Gastroesophageal sphincter (tissue), 4 donors: Measurements from ENCODE around the gene SLC25A13. TPM values are rescaled to one million over a fixed set of nuclear protein-coding genes. Genes with fewer than 3 reads are reported as not detected.

ENCODE experiments used
- ATAC-seq: fragments of 150-250 bp; one replicate; pipeline ENCODE4 v1.9.1; 2016; ENCODE audit warnings: mild to moderate bottlenecking, moderate library complexity
- H3K27ac ChIP-seq, 4 donors: fragments of 200-600 bp; sonication (generic) in 3 of 4; 1 replicate in 3 of 4; 2 replicates in 1 of 4; pipeline ENCODE4 v1.5.1; 2016 to 2019
- H3K27me3 ChIP-seq: fragments of 200-600 bp; sonication (generic); one replicate; pipeline ENCODE4 v1.5.1; 2019
- H3K36me3 ChIP-seq, 2 donors: fragments of 200-600 bp; sonication (generic); one replicate each; pipeline ENCODE4 v1.5.1; 2019; ENCODE audit warnings: control low read depth in 1 of 2
- H3K4me1 ChIP-seq, 3 donors: fragments of 200-600 bp; sonication (generic); 1 replicate in 2 of 3; 2 replicates in 1 of 3; pipeline ENCODE4 v1.5.1; 2016 to 2019; ENCODE audit warnings: control low read depth in 2 of 3
- H3K4me3 ChIP-seq, 2 donors: fragments of 200-600 bp; sonication (generic); one replicate each; pipeline ENCODE4 v1.5.1; 2019; ENCODE audit warnings: mild to moderate bottlenecking in 1 of 2, moderate library complexity in 1 of 2
- H3K9me3 ChIP-seq, 3 donors: fragments of 200-600 bp; sonication (generic); one replicate each; pipeline ENCODE4 v1.5.1; 2017 to 2019; ENCODE audit warnings: control low read depth in 2 of 3
- EP300 ChIP-seq: sonication (generic); formaldehyde crosslinking; IDR thresholded peaks from one replicate; pipeline ENCODE4 v1.6.1; 2017; ENCODE audit warnings: antibody characterized with exemption, mild to moderate bottlenecking
- POLR2A ChIP-seq, 2 donors: fragments of 450-650 bp; IDR thresholded peaks; one replicate each; pipeline ENCODE4 v1.6.1; 2017; ENCODE audit warnings: antibody characterized with exemption in 2 of 2, mild to moderate bottlenecking in 2 of 2, moderate library complexity in 1 of 2
- POLR2AphosphoS5 ChIP-seq: sonication (generic); formaldehyde crosslinking; IDR thresholded peaks from one replicate; pipeline ENCODE4 v1.6.1; 2017; ENCODE audit warnings: antibody characterized with exemption
- WGBS, 2 donors: methylation state at CpG; one replicate each; pipeline ENCODE4 v1.1.5; 2018; ENCODE audit warnings: low coverage in 1 of 2; 5-methylcytosine and 5-hydroxymethylcytosine counted together
- total RNA-seq, 4 donors: library from RNA; depleted of rRNA; stranded (reverse); fragments of >200 nt; gene quantifications; one replicate each; pipeline ENCODE4 v1.1.0, GENCODE V29; 2016
- TF ChIP-seq, protein P1 (sequence below), 4 experiments: fragments of 200-600 bp in 2 of 4; fragments of 450-650 bp in 2 of 4; sonication (generic) in 1 of 4; IDR thresholded peaks; one replicate each; pipeline ENCODE4 v1.5.1; 2017 to 2019; ENCODE audit warnings: antibody characterized with exemption in 4 of 4, mild to moderate bottlenecking in 2 of 4, moderate library complexity in 2 of 4

The SLC25A13 gene
- total RNA-seq, 4 donors from 2014 or later = 19.0 to 42.0 (median 28.0) TPM

DNA sequence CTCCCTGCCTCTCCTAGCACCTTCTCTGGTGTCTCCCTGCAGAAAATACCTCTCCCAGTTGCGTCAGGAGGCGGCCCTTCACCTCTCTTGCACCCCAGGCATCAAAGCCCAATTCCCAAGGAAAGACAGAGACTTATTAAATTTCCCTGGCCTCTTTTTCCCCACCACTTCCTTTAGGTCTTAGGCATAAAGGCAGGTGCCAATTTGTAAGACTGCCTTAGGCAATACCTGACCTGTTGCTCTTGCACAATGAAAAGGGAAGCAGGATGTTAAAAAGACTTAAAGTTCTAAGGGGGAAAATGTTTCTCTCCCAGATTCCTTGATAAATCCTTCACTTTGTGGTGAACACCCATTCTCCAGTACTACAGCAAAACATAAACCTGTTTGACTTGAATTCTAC, 186.7 kb downstream of the SLC25A13 start:
- H3K27me3 ChIP-seq = no peaks in the 10 kb centered on the region
- WGBS, 2 donors = 87 to 100% methylated on average over 1 to 2 of the region's 2 CpGs

DNA sequence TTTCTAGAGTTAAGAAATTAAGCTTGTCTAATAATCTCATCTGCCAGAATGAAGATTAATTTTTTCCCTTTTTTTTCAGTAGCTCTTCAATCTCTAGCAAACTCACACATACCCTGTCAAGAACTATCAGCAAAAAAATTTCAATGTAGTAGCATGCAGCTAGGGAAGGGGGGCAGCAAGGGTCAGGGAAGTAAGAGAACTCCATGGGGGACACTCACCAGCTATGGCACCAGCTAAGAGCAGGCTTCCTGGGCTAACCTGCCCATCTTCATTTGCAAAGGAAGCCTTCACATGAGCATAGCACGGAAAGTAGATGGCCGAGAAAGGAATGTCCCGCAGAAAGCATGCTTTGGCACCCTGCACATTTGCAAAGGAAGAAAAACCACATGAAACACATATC, 190.4 kb downstream of the SLC25A13 start:
- no peaks in the 10 kb centered on the region for H3K9me3 ChIP-seq
- no peak overlapping the region for H3K4me3 ChIP-seq
- H3K4me1 ChIP-seq = no peaks in the 10 kb centered on the region
- H3K27me3 ChIP-seq = no peaks in the 10 kb centered on the region
- TF ChIP-seq POLR2A (IDR thresholded peaks at IDR 0.05) (no peak), POLR2AphosphoS5 (no peak), EP300 (no peak)
- TF ChIP-seq, protein P1, sequence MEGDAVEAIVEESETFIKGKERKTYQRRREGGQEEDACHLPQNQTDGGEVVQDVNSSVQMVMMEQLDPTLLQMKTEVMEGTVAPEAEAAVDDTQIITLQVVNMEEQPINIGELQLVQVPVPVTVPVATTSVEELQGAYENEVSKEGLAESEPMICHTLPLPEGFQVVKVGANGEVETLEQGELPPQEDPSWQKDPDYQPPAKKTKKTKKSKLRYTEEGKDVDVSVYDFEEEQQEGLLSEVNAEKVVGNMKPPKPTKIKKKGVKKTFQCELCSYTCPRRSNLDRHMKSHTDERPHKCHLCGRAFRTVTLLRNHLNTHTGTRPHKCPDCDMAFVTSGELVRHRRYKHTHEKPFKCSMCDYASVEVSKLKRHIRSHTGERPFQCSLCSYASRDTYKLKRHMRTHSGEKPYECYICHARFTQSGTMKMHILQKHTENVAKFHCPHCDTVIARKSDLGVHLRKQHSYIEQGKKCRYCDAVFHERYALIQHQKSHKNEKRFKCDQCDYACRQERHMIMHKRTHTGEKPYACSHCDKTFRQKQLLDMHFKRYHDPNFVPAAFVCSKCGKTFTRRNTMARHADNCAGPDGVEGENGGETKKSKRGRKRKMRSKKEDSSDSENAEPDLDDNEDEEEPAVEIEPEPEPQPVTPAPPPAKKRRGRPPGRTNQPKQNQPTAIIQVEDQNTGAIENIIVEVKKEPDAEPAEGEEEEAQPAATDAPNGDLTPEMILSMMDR (IDR thresholded peaks at IDR 0.05) = no peak
- ATAC-seq = no peak
- no peak overlapping the region for H3K27ac ChIP-seq
- 100% methylated on average over 1 of the region's 3 CpGs; no CpG with 5 or more reads in 1 of the 2 donors for WGBS, 2 donors
- H3K36me3 ChIP-seq = peaks cover 0 to 74% of the 10 kb centered on the region in 2 donors

More for the DNA sequence above, 186.7 kb downstream of the SLC25A13 start:
- Histone ChIP-seq H3K9me3 (no peaks in the 10 kb centered on the region), H3K27ac (no peak overlapping the region), H3K4me1 (no peaks in the 10 kb centered on the region), H3K36me3 (peaks cover 0 to 55% of the 10 kb centered on the region in 2 donors), H3K4me3 (no peak overlapping the region)
- TF ChIP-seq EP300 = no peak
- no peak for TF ChIP-seq POLR2AphosphoS5
- TF ChIP-seq POLR2A (IDR thresholded peaks at IDR 0.05) = no peak
- TF ChIP-seq, protein P1 (IDR thresholded peaks at IDR 0.05) = no peak
- no peak for ATAC-seq

DNA sequence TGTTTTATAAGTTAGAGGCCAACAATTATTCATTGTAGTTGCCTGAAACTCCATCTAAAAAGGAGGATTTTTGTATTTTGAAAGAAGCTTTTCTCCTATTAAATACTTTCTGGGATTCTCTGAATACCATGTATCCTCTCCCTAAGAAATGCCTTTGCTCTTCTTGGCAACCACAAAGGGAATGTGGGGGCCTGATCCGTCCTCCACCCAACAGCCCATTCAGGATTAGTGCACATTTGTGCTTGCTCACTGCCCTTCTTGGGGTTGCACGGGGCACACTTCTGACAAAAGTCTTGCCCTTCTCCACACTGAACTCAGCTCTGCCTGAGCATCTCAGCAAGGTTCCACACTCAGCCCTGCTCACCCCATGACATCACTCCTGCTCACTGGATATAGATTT, 194.2 kb downstream of the SLC25A13 start:
- no peak overlapping the region for H3K4me3 ChIP-seq
- no peaks in the 10 kb centered on the region for H3K27me3 ChIP-seq
- H3K9me3 ChIP-seq = no peaks in the 10 kb centered on the region
- no peak overlapping the region for H3K27ac ChIP-seq
- H3K36me3 ChIP-seq = peaks cover 0 to 55% of the 10 kb centered on the region in 2 donors
- ATAC-seq = no peak
- TF ChIP-seq, protein P1 (IDR thresholded peaks at IDR 0.05) = no peak
- TF ChIP-seq EP300 (no peak), POLR2A (IDR thresholded peaks at IDR 0.05) (no peak), POLR2AphosphoS5 (no peak)
- WGBS, 2 donors = 56 to 71% methylated on average over 2 of the region's 2 CpGs
- no peaks in the 10 kb centered on the region for H3K4me1 ChIP-seq

DNA sequence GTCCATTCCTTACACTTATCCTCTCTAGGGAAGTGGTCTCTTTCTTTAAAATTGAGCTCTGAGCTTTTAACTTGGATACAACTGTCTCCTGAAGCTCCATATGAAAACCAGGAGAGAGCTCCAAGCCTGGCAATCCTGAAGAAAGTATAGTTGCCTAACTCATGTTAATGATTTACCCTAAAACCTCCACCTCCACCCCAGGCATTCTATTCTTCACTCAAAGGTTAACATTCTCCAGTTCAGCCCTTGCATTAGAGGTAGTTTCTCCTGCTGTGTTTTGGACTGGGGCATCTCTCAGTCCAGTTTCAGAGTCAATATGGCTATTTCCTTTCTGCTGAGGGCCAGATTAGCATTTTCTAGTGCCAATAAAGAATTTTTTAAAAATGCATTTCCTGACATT, 195.5 kb downstream of the SLC25A13 start:
- H3K36me3 ChIP-seq = peaks cover 0 to 56% of the 10 kb centered on the region in 2 donors
- TF ChIP-seq POLR2AphosphoS5 (no peak), POLR2A (IDR thresholded peaks at IDR 0.05) (no peak), EP300 (no peak)
- TF ChIP-seq, protein P1 (IDR thresholded peaks at IDR 0.05) = no peak
- H3K4me3 ChIP-seq = no peak overlapping the region
- H3K27ac ChIP-seq = no peak overlapping the region
- no peak for ATAC-seq
- H3K4me1 ChIP-seq = no peaks in the 10 kb centered on the region
- no peaks in the 10 kb centered on the region for H3K9me3 ChIP-seq
- H3K27me3 ChIP-seq = no peaks in the 10 kb centered on the region

DNA sequence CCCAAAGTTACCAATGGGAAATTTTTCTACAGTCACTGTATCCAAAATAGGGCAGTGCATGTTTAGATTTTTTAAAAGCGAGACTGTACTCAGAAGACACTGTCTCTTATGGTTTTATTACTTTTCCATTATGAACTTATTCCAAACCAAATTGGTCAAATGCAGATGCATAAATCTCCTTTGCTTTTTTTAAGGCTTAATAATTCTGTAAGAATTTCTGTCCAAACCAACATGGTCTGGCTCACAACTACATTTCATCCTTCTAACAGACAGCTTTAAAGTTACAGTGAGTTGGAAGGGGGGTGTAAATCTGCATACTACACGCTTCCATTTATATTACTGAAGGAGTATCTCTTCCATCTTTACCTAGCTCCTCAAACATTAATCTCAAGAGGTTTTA, 199.2 kb downstream of the SLC25A13 start:
- no peak for TF ChIP-seq EP300
- H3K27ac ChIP-seq = no peak overlapping the region
- 85 to 93% methylated on average over 2 of the region's 2 CpGs for WGBS, 2 donors
- ATAC-seq = no peak
- H3K9me3 ChIP-seq = no peaks in the 10 kb centered on the region
- H3K4me1 ChIP-seq = no peaks in the 10 kb centered on the region
- H3K36me3 ChIP-seq = peaks cover 0 to 42% of the 10 kb centered on the region in 2 donors
- no peak overlapping the region for H3K4me3 ChIP-seq
- H3K27me3 ChIP-seq = no peaks in the 10 kb centered on the region
